HepG2 (cell line): ENCODE measurements around the gene VRK3. TPM values are rescaled to one million over a fixed set of nuclear protein-coding genes. Genes with fewer than 3 reads are reported as not detected.

Source experiments
- AHR ChIP-seq: IDR thresholded peaks from 2 replicates; pipeline ENCODE4 v1.6.1; 2018; ENCODE audit warnings: missing genetic modification reagents, missing compliant biosample characterization
- ARHGAP35 ChIP-seq: sonication (generic); formaldehyde crosslinking; IDR thresholded peaks from 2 replicates; pipeline ENCODE4 v1.9.0; 2022; ENCODE audit warnings: mild to moderate bottlenecking, inconsistent platforms, moderate library complexity, missing genetic modification reagents, borderline replicate concordance
- ARID5B ChIP-seq: IDR thresholded peaks from 2 replicates; pipeline ENCODE4 v1.4.0; 2020; ENCODE audit warnings: mild to moderate bottlenecking, missing genetic modification reagents
- ATF1 ChIP-seq: IDR thresholded peaks from 2 replicates; pipeline ENCODE4 v1.6.1; 2016; ENCODE audit warnings: mild to moderate bottlenecking, control low read depth
- CHD4 ChIP-seq: fragments of 200-600 bp; sonication (generic); IDR thresholded peaks from 2 replicates; pipeline ENCODE4 v1.7.0; 2017; ENCODE audit warnings: mild to moderate bottlenecking, low read length, borderline replicate concordance
- MBD4 ChIP-seq: IDR thresholded peaks from 2 replicates; pipeline ENCODE4 v1.6.1; 2012; ENCODE audit warnings: low read length, inconsistent platforms, borderline replicate concordance
- MTF1 ChIP-seq: sonication (generic); formaldehyde crosslinking; IDR thresholded peaks from 2 replicates; pipeline ENCODE4 v1.5.0; 2020; ENCODE audit warnings: missing genetic modification reagents
- PAF1 ChIP-seq: IDR thresholded peaks from 2 replicates; pipeline ENCODE4 v1.6.1; 2016; ENCODE audit warnings: missing genetic modification reagents, missing compliant biosample characterization
- RBFOX2 ChIP-seq: fragments of 200-400 bp; formaldehyde crosslinking; IDR thresholded peaks from 2 replicates; pipeline ENCODE4 v1.6.1; 2017; ENCODE audit warnings: low read depth, mild to moderate bottlenecking, low read length
- SMAD9 ChIP-seq: sonication (generic); formaldehyde crosslinking; IDR thresholded peaks from 2 replicates; pipeline ENCODE4 v1.5.1; 2020; ENCODE audit warnings: mild to moderate bottlenecking, missing genetic modification reagents
- TBX2 ChIP-seq: sonication (generic); formaldehyde crosslinking; IDR thresholded peaks from 2 replicates; pipeline ENCODE4 v1.5.0; 2020; ENCODE audit warnings: missing genetic modification reagents, mild to moderate bottlenecking, borderline replicate concordance
- ZFP41 ChIP-seq: sonication (generic); formaldehyde crosslinking; IDR thresholded peaks from 2 replicates; pipeline ENCODE4 v1.4.0; 2020; ENCODE audit warnings: mild to moderate bottlenecking, missing genetic modification reagents, borderline replicate concordance
- ZNF331 ChIP-seq: sonication (generic); formaldehyde crosslinking; IDR thresholded peaks from 2 replicates; pipeline ENCODE4 v1.4.0; 2020; ENCODE audit warnings: missing genetic modification reagents
- ZNF407 ChIP-seq: sonication (generic); formaldehyde crosslinking; IDR thresholded peaks from one replicate; pipeline ENCODE4 v1.5.1; 2020; ENCODE audit warnings: mild to moderate bottlenecking, missing genetic modification reagents; ENCODE audit errors: not compliant biosample characterization
- ZNF629 ChIP-seq: sonication (generic); formaldehyde crosslinking; conservative IDR thresholded peaks from 2 replicates; pipeline ENCODE4 v1.5.0; 2020; ENCODE audit warnings: missing genetic modification reagents
- ZNF747 ChIP-seq: sonication (generic); formaldehyde crosslinking; IDR thresholded peaks from 2 replicates; pipeline ENCODE4 v1.8.1; 2023; ENCODE audit warnings: missing genetic modification reagents, mild to moderate bottlenecking, borderline replicate concordance
- ZSCAN31 ChIP-seq: sonication (generic); formaldehyde crosslinking; IDR thresholded peaks from 2 replicates; pipeline ENCODE4 v1.5.0; 2020; ENCODE audit warnings: low read depth, mild to moderate bottlenecking, missing genetic modification reagents
- polyA plus RNA-seq, 8 experiments: library from polyadenylated mRNA; depleted of rRNA in 3 of 8; stranded (reverse) in 7 of 8; unstranded in 1 of 8; fragments of >200 nt; fragmentation: Illumina TruSeq in 4 of 8; extraction: Trizol in 4 of 8; gene quantifications; 2 replicates each; pipeline versions ENCODE4 v1.2.1 to v1.2.3, GENCODE V29; 2011 to 2016; ENCODE audit warnings: low read depth in 4 of 8, missing spikeins in 1 of 8, mixed read lengths in 1 of 8; ENCODE audit not compliant: insufficient read depth in 1 of 8
- total RNA-seq, 5 experiments: library from RNA; depleted of rRNA; stranded (reverse); fragments of >200 nt; fragmentation: Illumina TruSeq; extraction: Trizol; gene quantifications; 2 replicates each; pipeline ENCODE4 v1.2.3, GENCODE V29; 2016; ENCODE audit warnings: low read depth in 1 of 5

VRK3 gene
- total and polyA plus RNA-seq, 2 of the 13 experiments (the other 11 are each of a cell fraction or from before 2014, with no cell fraction given), result 23.8 to 28.3 TPM

- no peak; the same call in 1 of the 2 replicates for TF ChIP-seq ZFP41 (CRISPR knock-in tag)
- peak; percentile 82 for TF ChIP-seq ZSCAN31
- peak; percentile 69; the same call in 1 of the 2 replicates for TF ChIP-seq AHR (CRISPR knock-in tag)
- TF ChIP-seq ZNF629, result 0 out of 2 replicates have a peak, but pooled peaks have one; percentile 5
- TF ChIP-seq MBD4, result no peak
- no peak for TF ChIP-seq PAF1 (CRISPR knock-in tag)
- TF ChIP-seq ARID5B, result peak; percentile 17; the same call in 1 of the 2 replicates
- peak; percentile 20 for TF ChIP-seq ZNF407
- no peak for TF ChIP-seq ZNF331 (CRISPR knock-in tag)
- 0 out of 2 replicates have a peak, but pooled peaks have one; percentile 65 for TF ChIP-seq SMAD9 (CRISPR knock-in tag)
- TF ChIP-seq CHD4, result no peak
- 0 out of 2 replicates have a peak, but pooled peaks have one; percentile 19 for TF ChIP-seq MTF1 (CRISPR knock-in tag)
- TF ChIP-seq ARHGAP35, result no peak; the same call in 1 of the 2 replicates
- peak; percentile 74 for TF ChIP-seq TBX2
- peak; percentile 92 for TF ChIP-seq RBFOX2
- TF ChIP-seq ZNF747 (CRISPR knock-in tag), result peak; percentile 71; the same call in 1 of the 2 replicates
- TF ChIP-seq ATF1 (CRISPR knock-in tag), result no peak
These were observed 95.3 kb downstream of the VRK3 start (continued) for GRCh38 chr19:49929611-49930482.
